Peyer's patch (tissue), 4 donors: ENCODE results near the gene PALLD.

Source experiments
- CTCF ChIP-seq, 6 experiments: fragments of 450-650 bp in 4 of 6; fragments of 200-600 bp in 2 of 6; sonication (generic) in 1 of 6; IDR thresholded peaks; one replicate each; pipeline ENCODE4 v1.5.1; 2017 to 2019; ENCODE audit warnings: antibody characterized with exemption in 6 of 6, mild to moderate bottlenecking in 3 of 6, moderate library complexity in 1 of 6
- POLR2A ChIP-seq, 2 donors: fragments of 450-650 bp; IDR thresholded peaks; one replicate each; pipeline ENCODE4 v1.5.1; 2017; ENCODE audit warnings: antibody characterized with exemption in 2 of 2, mild to moderate bottlenecking in 2 of 2, moderate library complexity in 2 of 2

- TF ChIP-seq CTCF (IDR thresholded peaks at IDR 0.05) = no peak
- no peak for TF ChIP-seq POLR2A (IDR thresholded peaks at IDR 0.05)
Observed at GRCh38 chr4:168880072-168880675, 383.3 kb downstream of the PALLD start.
